Glutamatergic neuron (in vitro differentiated cells): ENCODE measurements around the gene GOLM1. TPM values are rescaled to one million over a fixed set of nuclear protein-coding genes. Genes with fewer than 3 reads are reported as not detected.

Experiments
- DNase-seq: peaks from one replicate; pipeline ENCODE4 v3.0.0; 2022
- H3K27ac Mint-ChIP-seq: one replicate; pipeline ENCODE4 v1.8.0; 2020; ENCODE audit warnings: mild to moderate bottlenecking, mixed read lengths, inconsistent platforms; ENCODE audit not compliant: unreplicated experiment
- H3K27me3 Mint-ChIP-seq: one replicate; pipeline ENCODE4 v1.8.0; 2020; ENCODE audit warnings: mild to moderate bottlenecking, moderate library complexity, mixed read lengths, inconsistent platforms; ENCODE audit not compliant: unreplicated experiment
- H3K36me3 Mint-ChIP-seq: one replicate; pipeline ENCODE4 v1.8.0; 2020; ENCODE audit warnings: mild to moderate bottlenecking, mixed read lengths, inconsistent platforms; ENCODE audit not compliant: unreplicated experiment
- H3K4me1 Mint-ChIP-seq: one replicate; pipeline ENCODE4 v1.8.0; 2020; ENCODE audit warnings: mild to moderate bottlenecking, low read depth, mixed read lengths, inconsistent platforms; ENCODE audit not compliant: unreplicated experiment
- H3K4me3 Mint-ChIP-seq: one replicate; pipeline ENCODE4 v1.8.0; 2020; ENCODE audit warnings: mild to moderate bottlenecking, mixed read lengths, inconsistent platforms; ENCODE audit not compliant: unreplicated experiment
- H3K9me3 Mint-ChIP-seq: one replicate; pipeline ENCODE4 v1.8.0; 2020; ENCODE audit warnings: mild to moderate bottlenecking, moderate library complexity, mixed read lengths, inconsistent platforms; ENCODE audit not compliant: unreplicated experiment
- CTCF ChIP-seq: fragments of 200-600 bp; sonication (generic); IDR thresholded peaks from one replicate; pipeline ENCODE4 v1.5.0; 2021; ENCODE audit not compliant: partially characterized antibody, unreplicated experiment
- total RNA-seq: library from RNA; stranded (reverse); fragmentation: NEBNext Ultra II Directional; extraction: Animal tissue kit (Norgen Biotek cat#: 25700); gene quantifications from one replicate; pipeline ENCODE4 v1.2.1, GENCODE V29; 2021; ENCODE audit not compliant: unreplicated experiment

GOLM1 gene
- total RNA-seq, 1 donor from 2014 or later, result 95.2 TPM

DNA sequence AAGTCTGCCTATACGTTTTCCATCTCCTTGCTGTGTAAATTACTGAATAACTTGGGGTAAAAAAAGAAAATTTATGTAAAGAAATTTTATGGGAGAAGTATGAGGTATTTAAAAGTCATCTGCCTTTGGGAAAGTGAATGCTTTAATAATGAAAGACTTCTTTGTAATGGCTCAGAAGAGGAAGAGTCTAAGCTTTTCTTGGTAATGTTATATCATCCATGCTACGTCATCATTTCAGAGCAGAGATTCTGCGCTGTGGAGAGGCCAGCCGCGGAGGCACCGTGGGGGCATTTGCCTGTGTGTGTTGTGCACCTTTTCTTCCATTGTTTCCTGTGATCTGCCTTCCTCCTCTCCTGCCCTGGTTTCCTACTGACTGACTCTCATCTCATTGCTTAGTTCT is 78.2 kb downstream of the GOLM1 start:
- TF ChIP-seq CTCF, result no peak
- no peak overlapping the region for H3K4me3 Mint-ChIP-seq
- H3K27me3 Mint-ChIP-seq, result peaks cover 3% of the 10 kb centered on the region
- peaks cover 8% of the 10 kb centered on the region for H3K4me1 Mint-ChIP-seq
- H3K27ac Mint-ChIP-seq, result no peak overlapping the region
- DNase-seq, result no peak
- H3K36me3 Mint-ChIP-seq, result no peaks in the 10 kb centered on the region
- peaks cover 8% of the 10 kb centered on the region for H3K9me3 Mint-ChIP-seq

DNA sequence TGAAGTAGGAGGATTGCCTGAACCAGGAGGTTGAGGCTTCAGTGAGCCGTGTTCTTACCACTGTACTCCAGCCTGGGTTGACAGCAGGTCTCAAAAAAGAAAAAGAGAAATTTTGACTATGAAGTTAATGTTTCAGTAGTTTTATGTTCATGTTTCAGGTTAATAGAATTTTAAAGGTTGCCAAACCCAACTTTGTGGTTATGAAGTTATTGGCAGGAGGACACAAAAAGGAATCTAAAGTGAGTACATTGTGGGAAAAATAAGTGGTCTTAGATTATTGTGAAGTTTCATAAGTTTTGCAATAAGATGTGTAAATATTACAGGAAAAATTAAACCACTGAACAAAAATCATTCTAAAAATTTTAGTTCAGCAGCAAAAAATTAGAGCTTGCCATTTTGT is 78.6 kb downstream of the GOLM1 start:
- peaks cover 8% of the 10 kb centered on the region for H3K9me3 Mint-ChIP-seq
- DNase-seq, result no peak
- H3K27ac Mint-ChIP-seq, result no peak overlapping the region
- H3K36me3 Mint-ChIP-seq, result no peaks in the 10 kb centered on the region
- no peak for TF ChIP-seq CTCF
- H3K27me3 Mint-ChIP-seq, result peaks cover 1% of the 10 kb centered on the region
- no peak overlapping the region for H3K4me3 Mint-ChIP-seq
- H3K4me1 Mint-ChIP-seq, result peaks cover 8% of the 10 kb centered on the region

DNA sequence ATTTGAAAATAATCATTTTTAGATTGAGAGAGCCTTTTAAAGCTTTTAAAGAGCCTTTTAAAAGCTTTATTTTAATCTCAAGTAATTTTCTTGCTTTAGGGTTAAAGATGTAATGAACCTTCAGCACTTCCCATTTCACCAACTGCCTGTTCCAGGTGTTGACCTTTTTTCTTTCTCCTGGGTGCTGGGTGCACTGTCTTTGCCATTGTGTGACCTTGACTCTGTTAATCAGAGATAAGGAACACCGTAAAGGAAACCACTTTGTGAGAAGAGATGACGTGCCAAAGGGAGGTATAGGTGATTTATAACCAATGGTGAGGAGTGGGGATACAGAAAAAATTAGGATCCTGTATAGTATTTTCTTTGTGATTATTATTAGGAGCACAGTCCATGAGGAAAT is 90.2 kb downstream of the GOLM1 start:
- Mint-ChIP-seq H3K27ac (no peak overlapping the region), H3K9me3 (no peaks in the 10 kb centered on the region), H3K4me3 (no peak overlapping the region), H3K4me1 (no peaks in the 10 kb centered on the region), H3K36me3 (peaks cover 25% of the 10 kb centered on the region), H3K27me3 (peaks cover 2% of the 10 kb centered on the region)
- no peak for DNase-seq
- no peak for TF ChIP-seq CTCF

GRCh38 chr9:86005253-86005775 is 94.0 kb downstream of the GOLM1 start:
- no peak for TF ChIP-seq CTCF
- H3K27ac Mint-ChIP-seq, result no peak overlapping the region
- H3K4me3 Mint-ChIP-seq, result no peak overlapping the region
- H3K9me3 Mint-ChIP-seq, result no peaks in the 10 kb centered on the region
- no peak for DNase-seq
- peaks cover 41% of the 10 kb centered on the region for H3K36me3 Mint-ChIP-seq
- H3K4me1 Mint-ChIP-seq, result no peaks in the 10 kb centered on the region
- peaks cover 2% of the 10 kb centered on the region for H3K27me3 Mint-ChIP-seq

DNA sequence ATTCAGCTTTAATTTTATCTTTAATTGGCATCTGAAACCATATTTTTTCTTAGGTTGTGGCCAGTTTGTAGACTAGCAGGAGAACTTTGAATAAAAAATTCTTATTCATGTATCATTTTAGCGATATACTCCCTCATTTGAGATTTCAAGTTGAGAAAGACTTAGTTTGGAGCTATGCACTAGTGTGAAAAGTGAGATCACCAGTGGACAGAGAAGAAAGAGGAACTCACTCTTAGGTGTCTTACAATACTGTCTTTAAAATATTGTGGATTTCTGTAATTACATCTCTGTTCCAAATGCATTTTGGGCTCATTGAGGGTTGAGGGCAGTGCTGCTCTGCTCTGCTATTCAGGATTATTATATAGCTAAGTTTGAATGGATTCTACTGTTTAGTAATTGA is 103.8 kb downstream of the GOLM1 start:
- Mint-ChIP-seq H3K4me3 (no peak overlapping the region), H3K27me3 (peaks cover under 1% of the 10 kb centered on the region), H3K36me3 (peaks cover 8% of the 10 kb centered on the region), H3K4me1 (no peaks in the 10 kb centered on the region), H3K27ac (no peak overlapping the region), H3K9me3 (no peaks in the 10 kb centered on the region)
- DNase-seq, result no peak
- TF ChIP-seq CTCF, result no peak
